ENCODE data around the gene TUG1.
A peak's percentile ranks its signal among the peaks of the same experiment; 100 is the strongest.

Gene TUG1

DNA sequence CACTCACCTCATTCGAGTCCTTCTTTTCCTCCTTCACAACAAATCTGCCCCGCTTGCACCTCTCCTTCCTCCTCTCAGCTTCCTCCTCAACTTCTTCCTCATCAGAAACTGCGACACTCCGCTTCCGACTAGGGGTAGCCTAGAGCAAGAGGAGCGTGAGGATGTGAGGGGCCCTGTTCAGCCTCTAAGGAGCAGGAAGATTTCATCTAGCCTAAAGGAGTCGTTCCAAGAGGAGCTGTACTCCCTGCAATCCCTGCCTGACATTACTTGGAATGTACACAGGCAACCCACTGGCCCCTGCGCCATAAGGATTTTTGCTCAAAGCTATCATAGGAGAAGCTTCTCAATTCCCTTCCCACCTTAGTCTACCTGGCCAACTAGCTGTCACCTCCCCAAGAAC lies 35.0 kb upstream of the TUG1 start:
- H3K9me3 Mint-ChIP-seq: no peaks in the 10 kb centered on the region
- H3K4me1 Mint-ChIP-seq (ENCODE audit: low read depth): no peaks in the 10 kb centered on the region
- H3K27ac Mint-ChIP-seq: no peak overlapping the region
- peaks cover 57% of the 10 kb centered on the region for H3K36me3 Mint-ChIP-seq (ENCODE audit: low read depth)
- no peaks in the 10 kb centered on the region for H3K27me3 Mint-ChIP-seq (ENCODE audit: low read depth)
- no peak for DNase-seq (ENCODE audit: low spot score)
- no peak overlapping the region for H3K4me3 Mint-ChIP-seq

DNA sequence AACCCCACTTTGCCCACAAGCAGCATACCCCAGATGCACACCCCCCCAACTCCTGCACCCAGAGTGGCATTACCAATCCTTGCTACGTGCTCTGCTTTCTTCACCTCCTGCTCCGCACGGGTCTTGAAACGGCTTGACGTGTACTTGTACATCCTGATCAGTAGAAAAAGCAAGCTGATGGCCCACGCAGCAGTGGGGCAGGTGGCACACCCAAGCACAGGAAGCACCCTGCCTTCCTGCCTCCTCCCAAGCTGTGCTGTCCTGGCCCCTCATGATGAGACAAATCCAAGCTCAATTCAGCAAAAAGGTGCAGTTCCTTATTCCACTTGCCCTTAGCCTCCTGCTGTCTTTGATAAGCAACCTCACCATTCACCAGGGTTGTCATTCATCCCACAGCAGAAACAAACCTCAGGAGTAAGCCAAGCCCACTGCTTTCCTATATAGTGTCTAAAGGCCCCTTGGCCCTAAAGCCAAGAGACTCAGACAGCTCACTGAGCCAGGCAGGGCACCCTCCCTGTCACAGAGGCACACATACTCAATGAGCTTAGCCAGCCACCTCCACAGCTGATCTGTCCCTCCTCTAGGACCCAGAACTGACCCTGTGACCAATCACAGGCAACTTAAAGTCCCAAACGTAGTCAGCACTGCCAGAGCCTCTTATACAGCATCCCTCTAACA lies 28.2 kb upstream of the TUG1 start:
- H3K4me3 Mint-ChIP-seq: peak overlapping the region; percentile 65
- H3K27me3 Mint-ChIP-seq (ENCODE audit: low read depth): no peaks in the 10 kb centered on the region
- no peaks in the 10 kb centered on the region for H3K9me3 Mint-ChIP-seq
- H3K27ac Mint-ChIP-seq: peak overlapping the region; percentile 75
- H3K4me1 Mint-ChIP-seq (ENCODE audit: low read depth): peaks cover 30% of the 10 kb centered on the region
- DNase-seq (ENCODE audit: low spot score): no peak
- peaks cover 77% of the 10 kb centered on the region for H3K36me3 Mint-ChIP-seq (ENCODE audit: low read depth)

GRCh38 chr22:30941363-30941740 lies 27.7 kb upstream of the TUG1 start:
- no peak for DNase-seq (ENCODE audit: low spot score)
- peaks cover 78% of the 10 kb centered on the region for H3K36me3 Mint-ChIP-seq (ENCODE audit: low read depth)
- no peaks in the 10 kb centered on the region for H3K27me3 Mint-ChIP-seq (ENCODE audit: low read depth)
- peak overlapping the region; percentile 65 for H3K4me3 Mint-ChIP-seq
- H3K27ac Mint-ChIP-seq: peak overlapping the region; percentile 75
- peaks cover 30% of the 10 kb centered on the region for H3K4me1 Mint-ChIP-seq (ENCODE audit: low read depth)
- no peaks in the 10 kb centered on the region for H3K9me3 Mint-ChIP-seq

- peak overlapping the region; percentile 27 for H3K4me3 Mint-ChIP-seq
- H3K9me3 Mint-ChIP-seq: no peaks in the 10 kb centered on the region
- H3K36me3 Mint-ChIP-seq (ENCODE audit: low read depth): peaks cover 67% of the 10 kb centered on the region
- peak overlapping the region; percentile 70 for H3K27ac Mint-ChIP-seq
- no peak for DNase-seq (ENCODE audit: low spot score)
- no peaks in the 10 kb centered on the region for H3K27me3 Mint-ChIP-seq (ENCODE audit: low read depth)
- H3K4me1 Mint-ChIP-seq (ENCODE audit: low read depth): peaks cover 30% of the 10 kb centered on the region
Observed at GRCh38 chr22:30943368-30943767, 25.7 kb upstream of the TUG1 start.

DNA sequence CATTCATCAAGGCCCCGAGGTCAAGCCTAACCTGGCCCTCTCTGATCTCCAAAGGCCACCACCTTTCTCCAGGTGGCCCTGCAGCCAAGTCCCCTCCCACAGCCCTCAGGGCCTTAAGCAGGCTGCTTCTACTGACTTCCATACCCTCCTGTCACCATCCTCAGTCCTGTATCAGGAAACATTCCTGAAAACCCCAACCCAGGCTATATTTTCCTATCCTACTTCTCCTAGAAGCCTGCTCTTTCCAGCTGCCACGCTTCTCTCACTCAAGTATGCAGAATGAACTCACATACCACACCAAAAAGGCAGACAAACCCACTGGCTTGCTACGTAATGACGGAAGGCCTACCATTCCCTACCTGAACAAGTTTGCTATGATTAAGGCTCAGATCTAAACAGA lies 24.1 kb upstream of the TUG1 start:
- H3K9me3 Mint-ChIP-seq: no peaks in the 10 kb centered on the region
- peak overlapping the region; percentile 18 for H3K27ac Mint-ChIP-seq
- no peak for DNase-seq (ENCODE audit: low spot score)
- H3K27me3 Mint-ChIP-seq (ENCODE audit: low read depth): no peaks in the 10 kb centered on the region
- H3K4me3 Mint-ChIP-seq: no peak overlapping the region
- H3K36me3 Mint-ChIP-seq (ENCODE audit: low read depth): peaks cover 64% of the 10 kb centered on the region
- peaks cover 28% of the 10 kb centered on the region for H3K4me1 Mint-ChIP-seq (ENCODE audit: low read depth)

- no peaks in the 10 kb centered on the region for H3K27me3 Mint-ChIP-seq (ENCODE audit: low read depth)
- H3K9me3 Mint-ChIP-seq: no peaks in the 10 kb centered on the region
- H3K27ac Mint-ChIP-seq: peak overlapping the region; percentile 14
- peaks cover 27% of the 10 kb centered on the region for H3K4me1 Mint-ChIP-seq (ENCODE audit: low read depth)
- DNase-seq (ENCODE audit: low spot score): no peak
- H3K4me3 Mint-ChIP-seq: no peak overlapping the region
- H3K36me3 Mint-ChIP-seq (ENCODE audit: low read depth): peaks cover 63% of the 10 kb centered on the region
Observed at GRCh38 chr22:30945653-30946052, 23.4 kb upstream of the TUG1 start.

GRCh38 chr22:30946354-30946753 lies 22.7 kb upstream of the TUG1 start:
- H3K9me3 Mint-ChIP-seq: no peaks in the 10 kb centered on the region
- no peak overlapping the region for H3K27ac Mint-ChIP-seq
- peaks cover 23% of the 10 kb centered on the region for H3K4me1 Mint-ChIP-seq (ENCODE audit: low read depth)
- no peak overlapping the region for H3K4me3 Mint-ChIP-seq
- peaks cover 61% of the 10 kb centered on the region for H3K36me3 Mint-ChIP-seq (ENCODE audit: low read depth)
- no peaks in the 10 kb centered on the region for H3K27me3 Mint-ChIP-seq (ENCODE audit: low read depth)
- DNase-seq (ENCODE audit: low spot score): no peak

DNA sequence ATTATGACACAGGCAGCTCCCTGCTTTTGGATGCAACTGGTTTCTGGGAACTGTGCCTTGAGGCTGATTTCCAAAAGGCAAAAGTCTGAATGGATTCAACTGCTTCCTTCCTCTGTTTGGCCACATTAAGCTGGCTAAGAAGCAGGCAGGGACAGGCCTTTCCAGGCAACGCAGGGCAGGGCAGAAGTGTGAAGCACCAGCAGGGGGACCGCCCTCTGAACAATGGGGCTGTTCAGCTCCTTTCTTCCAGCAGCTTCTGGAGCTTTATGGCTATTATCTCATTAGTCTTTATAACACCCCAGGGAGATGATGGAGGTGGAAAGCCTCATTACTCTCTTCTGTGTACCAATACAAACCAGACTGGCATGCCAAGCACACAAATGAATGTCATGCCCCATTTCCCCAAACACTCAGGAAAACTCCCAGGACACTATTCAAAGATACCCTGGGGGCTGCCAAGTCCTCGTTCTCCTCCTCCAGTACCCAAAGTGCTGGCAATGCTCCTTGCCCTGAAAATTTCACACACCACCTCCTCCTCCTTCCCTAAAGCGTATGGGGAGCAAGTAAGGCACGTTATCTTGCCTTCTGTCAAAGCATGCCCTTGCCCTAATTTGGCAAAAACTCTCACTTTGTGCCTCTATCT lies 21.8 kb upstream of the TUG1 start:
- no peaks in the 10 kb centered on the region for H3K9me3 Mint-ChIP-seq
- no peak overlapping the region for H3K27ac Mint-ChIP-seq
- no peaks in the 10 kb centered on the region for H3K27me3 Mint-ChIP-seq (ENCODE audit: low read depth)
- H3K4me3 Mint-ChIP-seq: no peak overlapping the region
- no peak for DNase-seq (ENCODE audit: low spot score)
- peaks cover 57% of the 10 kb centered on the region for H3K36me3 Mint-ChIP-seq (ENCODE audit: low read depth)
- peaks cover 24% of the 10 kb centered on the region for H3K4me1 Mint-ChIP-seq (ENCODE audit: low read depth)

GRCh38 chr22:30947816-30948454 lies 21.1 kb upstream of the TUG1 start:
- peaks cover 26% of the 10 kb centered on the region for H3K4me1 Mint-ChIP-seq (ENCODE audit: low read depth)
- peaks cover 58% of the 10 kb centered on the region for H3K36me3 Mint-ChIP-seq (ENCODE audit: low read depth)
- H3K27me3 Mint-ChIP-seq (ENCODE audit: low read depth): no peaks in the 10 kb centered on the region
- H3K4me3 Mint-ChIP-seq: no peak overlapping the region
- no peak for DNase-seq (ENCODE audit: low spot score)
- H3K9me3 Mint-ChIP-seq: no peaks in the 10 kb centered on the region
- no peak overlapping the region for H3K27ac Mint-ChIP-seq

- Mint-ChIP-seq H3K27ac (no peak overlapping the region), H3K4me1 (ENCODE audit: low read depth) (peaks cover 21% of the 10 kb centered on the region), H3K27me3 (ENCODE audit: low read depth) (no peaks in the 10 kb centered on the region), H3K36me3 (ENCODE audit: low read depth) (peaks cover 53% of the 10 kb centered on the region), H3K4me3 (no peak overlapping the region), H3K9me3 (no peaks in the 10 kb centered on the region)
- DNase-seq (ENCODE audit: low spot score): no peak
Observed at GRCh38 chr22:30948930-30949342, 20.1 kb upstream of the TUG1 start.

- Mint-ChIP-seq H3K27me3 (ENCODE audit: low read depth) (no peaks in the 10 kb centered on the region), H3K9me3 (no peaks in the 10 kb centered on the region), H3K36me3 (ENCODE audit: low read depth) (peaks cover 47% of the 10 kb centered on the region), H3K4me1 (ENCODE audit: low read depth) (peaks cover 13% of the 10 kb centered on the region), H3K4me3 (no peak overlapping the region), H3K27ac (no peak overlapping the region)
- DNase-seq (ENCODE audit: low spot score): no peak
Observed at GRCh38 chr22:30949934-30950660, 19.0 kb upstream of the TUG1 start.

- peaks cover 45% of the 10 kb centered on the region for H3K36me3 Mint-ChIP-seq (ENCODE audit: low read depth)
- no peak overlapping the region for H3K4me3 Mint-ChIP-seq
- DNase-seq (ENCODE audit: low spot score): no peak
- no peak overlapping the region for H3K27ac Mint-ChIP-seq
- peaks cover 22% of the 10 kb centered on the region for H3K4me1 Mint-ChIP-seq (ENCODE audit: low read depth)
- no peaks in the 10 kb centered on the region for H3K27me3 Mint-ChIP-seq (ENCODE audit: low read depth)
- no peaks in the 10 kb centered on the region for H3K9me3 Mint-ChIP-seq
Observed at GRCh38 chr22:30953206-30953605, 15.9 kb upstream of the TUG1 start.

- Mint-ChIP-seq H3K4me1 (ENCODE audit: low read depth) (peaks cover 22% of the 10 kb centered on the region), H3K36me3 (ENCODE audit: low read depth) (peaks cover 33% of the 10 kb centered on the region), H3K27me3 (ENCODE audit: low read depth) (no peaks in the 10 kb centered on the region), H3K4me3 (no peak overlapping the region), H3K9me3 (no peaks in the 10 kb centered on the region), H3K27ac (no peak overlapping the region)
- DNase-seq (ENCODE audit: low spot score): no peak
Observed at GRCh38 chr22:30955153-30955552, 13.9 kb upstream of the TUG1 start.

- peaks cover 29% of the 10 kb centered on the region for H3K9me3 Mint-ChIP-seq
- H3K27me3 Mint-ChIP-seq (ENCODE audit: low read depth): no peaks in the 10 kb centered on the region
- no peak for DNase-seq (ENCODE audit: low spot score)
- H3K4me3 Mint-ChIP-seq: no peak overlapping the region
- peaks cover 50% of the 10 kb centered on the region for H3K36me3 Mint-ChIP-seq (ENCODE audit: low read depth)
- H3K4me1 Mint-ChIP-seq (ENCODE audit: low read depth): peaks cover 21% of the 10 kb centered on the region
- no peak overlapping the region for H3K27ac Mint-ChIP-seq
Observed at GRCh38 chr22:30964858-30965257, 4.2 kb upstream of the TUG1 start.

Data from T-helper 2 cell treated with Interferon-gamma antibody and Interleukin-4, amounts not matched to agents 5 μg/mL and 100 μg/mL, for 36 hours (primary cell).